GM21526 (cell line): ENCODE measurements around the gene ERC2.

ENCODE experiments used
- ATAC-seq: cut with Tn5 transposase; IDR thresholded peaks from one replicate; pipeline ENCODE4 v1.9.1; 2021; ENCODE audit warnings: moderate library complexity; ENCODE audit not compliant: unreplicated experiment, low FRiP score

ERC2 gene

DNA sequence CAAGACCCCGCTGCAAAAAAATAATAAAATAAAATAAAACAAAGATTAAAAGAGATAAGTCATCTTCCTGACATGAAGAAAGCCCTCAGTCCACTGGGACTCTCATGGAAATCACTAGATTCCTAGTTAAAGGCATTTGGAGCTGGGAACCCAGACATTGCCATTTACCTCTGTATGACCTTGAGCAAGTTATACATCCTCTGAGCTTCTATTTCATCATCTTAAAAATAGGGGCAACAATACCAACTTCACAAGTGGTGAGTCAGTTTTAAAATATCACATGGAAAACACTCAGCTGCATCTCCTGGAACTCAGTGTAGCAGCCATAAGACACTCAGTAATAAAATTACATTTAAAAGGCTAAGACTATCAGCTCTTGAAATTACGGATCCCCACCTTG is 334.8 kb downstream of the ERC2 start:
- ATAC-seq = no peak

DNA sequence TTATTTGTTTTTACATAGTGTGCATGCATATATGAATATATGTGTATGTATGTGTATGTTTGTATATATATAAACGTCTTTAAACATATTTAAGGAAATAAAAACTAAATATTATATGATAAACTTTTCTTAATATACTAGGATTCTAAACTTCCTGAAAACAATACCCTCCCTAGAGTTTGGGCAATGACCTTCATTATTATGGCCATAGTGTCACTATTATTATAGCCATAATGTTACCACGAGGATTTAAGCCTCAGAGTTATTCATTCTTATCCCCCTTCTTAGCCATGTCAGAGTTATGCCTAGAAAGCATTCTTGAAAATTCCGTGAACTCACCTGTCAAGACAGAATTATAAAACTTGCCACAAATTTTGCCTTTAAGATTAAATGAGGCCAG is 335.5 kb downstream of the ERC2 start:
- ATAC-seq = no peak

DNA sequence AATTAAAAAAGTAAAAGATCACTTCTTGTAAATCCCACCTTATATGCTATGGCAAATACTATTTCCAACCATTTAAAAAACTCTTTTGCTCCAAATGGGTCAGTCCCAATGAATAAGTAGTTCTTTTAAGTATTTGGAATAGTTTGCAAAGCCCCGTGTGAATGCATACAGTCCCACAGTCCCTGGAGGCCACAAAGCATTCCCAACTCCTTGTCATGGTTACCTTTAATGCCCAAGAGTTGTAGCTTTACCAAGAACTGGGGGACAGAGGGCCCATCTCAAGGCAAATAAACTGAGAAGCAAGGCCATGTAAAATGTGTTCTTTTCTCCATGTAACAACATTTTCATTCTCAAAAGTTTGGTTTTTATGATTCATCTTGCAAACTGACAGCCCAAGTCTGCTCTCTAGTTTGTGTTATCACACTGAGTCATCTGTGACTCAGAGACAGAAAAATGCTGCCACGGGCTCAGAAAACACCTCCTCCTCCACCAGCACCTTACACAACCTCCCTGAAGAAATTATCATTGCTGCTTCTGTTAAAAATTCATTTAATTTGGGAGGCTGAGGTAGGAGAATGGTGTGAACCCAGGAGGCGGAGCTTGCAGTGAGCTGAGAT is 336.2 kb downstream of the ERC2 start:
- no peak for ATAC-seq

GRCh38 chr3:56130036-56130435 is 338.2 kb downstream of the ERC2 start:
- no peak for ATAC-seq

- ATAC-seq = no peak
Measured at GRCh38 chr3:56126632-56127031, 341.6 kb downstream of the ERC2 start.

- ATAC-seq = no peak
Measured at GRCh38 chr3:56125358-56126005, 342.8 kb downstream of the ERC2 start.

GRCh38 chr3:56124546-56124945 is 343.7 kb downstream of the ERC2 start:
- ATAC-seq = no peak

DNA sequence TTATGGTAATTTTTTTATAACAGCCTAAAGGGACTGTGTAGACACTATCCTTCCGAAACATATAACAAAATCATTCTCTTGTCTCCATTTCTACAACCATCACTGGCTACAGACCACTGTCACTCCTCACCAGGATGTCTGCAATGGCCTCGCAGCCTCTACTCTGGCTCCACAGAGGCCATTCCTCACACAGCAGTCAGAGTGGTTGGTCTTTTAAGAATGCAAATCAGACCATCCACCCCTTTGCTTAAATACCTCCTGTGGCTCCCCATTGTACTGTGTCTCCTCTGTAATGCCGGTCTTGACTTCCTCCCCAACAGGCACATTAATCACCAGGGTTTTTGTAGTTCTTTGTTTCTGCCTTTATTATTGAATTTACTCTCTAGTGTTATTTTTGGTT is 344.8 kb downstream of the ERC2 start:
- ATAC-seq = no peak

GRCh38 chr3:56122911-56123310 is 345.4 kb downstream of the ERC2 start:
- ATAC-seq = no peak

DNA sequence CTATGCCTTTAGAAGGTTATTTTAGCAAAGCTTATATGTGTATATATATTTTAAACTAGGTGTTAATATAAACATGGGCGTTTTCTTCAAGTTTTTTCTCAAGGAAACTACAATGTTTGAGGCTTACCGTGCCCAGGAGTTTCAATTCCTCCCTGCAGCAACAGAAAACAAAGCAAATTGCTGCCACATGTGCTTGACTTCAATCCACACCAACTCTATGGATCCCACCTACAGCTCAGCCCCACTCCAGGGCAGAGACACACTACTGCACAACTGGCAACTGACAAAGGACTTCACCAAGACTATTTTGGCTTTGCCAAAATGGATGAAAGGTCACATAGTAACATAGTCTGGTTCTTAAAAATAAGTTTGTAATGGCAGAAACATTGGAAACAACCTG is 346.6 kb downstream of the ERC2 start:
- no peak for ATAC-seq

GRCh38 chr3:56119575-56120349 is 348.5 kb downstream of the ERC2 start:
- ATAC-seq = no peak

DNA sequence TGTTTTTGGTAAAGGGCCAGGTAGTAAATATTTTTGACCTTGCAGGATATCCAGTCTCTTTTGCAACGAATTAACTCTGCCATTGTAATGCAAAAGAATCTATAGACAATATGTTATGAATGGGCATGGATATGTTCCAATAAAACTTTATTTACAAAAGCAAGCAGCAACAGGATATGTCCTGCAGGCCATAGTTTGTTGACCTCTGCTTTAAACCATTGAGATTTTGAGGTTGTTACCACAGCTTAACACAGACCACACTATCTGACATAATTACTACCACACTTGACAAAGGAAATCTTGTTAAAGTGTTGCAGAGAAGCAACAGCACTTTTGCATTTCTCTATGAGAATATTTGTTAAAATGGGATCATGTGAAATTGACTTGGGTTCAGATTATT is 349.3 kb downstream of the ERC2 start:
- ATAC-seq = no peak

GRCh38 chr3:56115698-56116097 is 352.6 kb downstream of the ERC2 start:
- ATAC-seq = no peak

- no peak for ATAC-seq
Measured at GRCh38 chr3:56115199-56115598, 353.1 kb downstream of the ERC2 start.

GRCh38 chr3:56113908-56114307 is 354.4 kb downstream of the ERC2 start:
- ATAC-seq = no peak

DNA sequence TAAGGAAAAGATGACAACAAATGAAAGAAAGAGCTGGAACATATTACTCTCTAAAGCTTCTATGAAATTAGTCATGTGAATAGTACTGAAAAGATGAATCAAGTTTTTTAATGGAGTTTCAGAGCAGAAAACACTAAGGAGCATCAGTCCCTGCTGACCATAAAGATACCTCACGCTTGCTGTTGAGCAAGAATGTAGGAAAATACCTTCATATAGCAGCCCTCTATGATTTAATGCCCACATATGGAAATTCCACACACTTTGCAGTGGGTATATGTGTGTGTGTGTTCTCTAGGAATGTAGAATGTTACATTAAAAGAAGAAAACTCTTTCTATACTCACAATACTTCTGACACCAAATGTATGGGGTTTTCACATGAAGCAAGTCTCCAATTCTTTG is 355.0 kb downstream of the ERC2 start:
- no peak for ATAC-seq

DNA sequence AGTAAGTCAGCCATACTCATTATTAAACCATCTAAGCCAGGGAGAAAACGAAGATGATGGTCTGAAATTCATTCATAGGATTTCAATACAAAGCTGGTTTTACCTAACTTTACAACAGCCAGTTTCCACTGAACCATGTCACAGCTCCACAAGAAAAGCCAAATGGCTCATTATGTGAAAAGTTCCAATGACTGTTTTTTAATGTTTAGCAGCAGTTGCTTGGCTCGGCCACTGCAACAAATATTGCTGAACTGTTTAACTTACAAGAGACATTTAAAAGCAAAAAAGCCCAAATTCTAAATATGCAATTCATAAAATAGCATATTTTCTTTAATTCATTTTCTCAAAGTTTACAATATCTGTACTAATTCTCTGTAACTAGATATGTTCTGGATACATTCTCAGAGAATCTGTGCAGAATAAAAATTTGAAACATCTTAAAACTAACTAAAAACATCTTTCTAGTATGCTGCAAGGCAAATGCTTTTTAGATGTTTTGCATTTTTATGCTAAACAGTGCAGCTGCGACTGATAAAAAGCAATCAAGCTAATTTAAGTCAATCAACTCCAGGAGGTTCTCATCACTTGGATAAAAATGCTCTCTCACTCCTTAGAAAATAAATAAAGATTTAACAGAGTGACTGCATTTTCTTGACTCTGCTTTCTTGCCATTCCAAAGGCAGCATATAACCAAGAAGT is 356.5 kb downstream of the ERC2 start:
- no peak for ATAC-seq

DNA sequence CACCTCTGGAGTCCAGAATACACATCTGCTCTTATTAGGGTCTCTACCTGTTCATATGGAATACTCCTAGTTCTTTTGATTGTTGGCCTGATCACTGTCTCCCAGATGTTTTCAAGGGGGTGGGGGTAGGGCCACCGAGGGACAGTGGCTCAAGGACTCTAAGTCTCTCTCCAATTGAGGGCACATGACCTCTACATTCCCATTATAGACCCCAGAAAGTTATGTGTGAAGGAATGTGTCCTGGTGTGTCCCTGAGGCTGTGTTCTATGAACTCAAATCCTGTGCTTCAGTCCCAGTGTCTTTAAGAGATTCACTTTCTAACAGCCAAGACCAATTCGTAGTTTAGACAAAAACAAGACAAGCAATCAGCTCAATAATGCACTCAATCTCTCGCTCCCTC is 357.4 kb downstream of the ERC2 start:
- ATAC-seq = no peak

GRCh38 chr3:56107157-56107556 is 361.1 kb downstream of the ERC2 start:
- ATAC-seq = no peak

GRCh38 chr3:56102032-56102431 is 366.2 kb downstream of the ERC2 start:
- ATAC-seq = no peak

GRCh38 chr3:56101576-56101975 is 366.7 kb downstream of the ERC2 start:
- no peak for ATAC-seq
